A673 (cell line): ENCODE data around the gene POU2AF3.

Source experiments
- EZH2 ChIP-seq: fragments of 200-600 bp; sonication (generic); IDR thresholded peaks from 2 replicates; pipeline ENCODE4 v1.6.1; 2017; ENCODE audit warnings: borderline replicate concordance, low read depth, mild to moderate bottlenecking, mixed read lengths, antibody characterized with exemption, low read length; ENCODE audit not compliant: poor library complexity, severe bottlenecking
- TF ChIP-seq, protein P1 (sequence below): fragments of 300-800, 200-600 bp; sonication (generic); conservative IDR thresholded peaks from 2 replicates; pipeline ENCODE4 v1.5.1; 2017; ENCODE audit warnings: low read depth, mild to moderate bottlenecking, antibody characterized with exemption, low read length, moderate library complexity, mixed read lengths

DNA sequence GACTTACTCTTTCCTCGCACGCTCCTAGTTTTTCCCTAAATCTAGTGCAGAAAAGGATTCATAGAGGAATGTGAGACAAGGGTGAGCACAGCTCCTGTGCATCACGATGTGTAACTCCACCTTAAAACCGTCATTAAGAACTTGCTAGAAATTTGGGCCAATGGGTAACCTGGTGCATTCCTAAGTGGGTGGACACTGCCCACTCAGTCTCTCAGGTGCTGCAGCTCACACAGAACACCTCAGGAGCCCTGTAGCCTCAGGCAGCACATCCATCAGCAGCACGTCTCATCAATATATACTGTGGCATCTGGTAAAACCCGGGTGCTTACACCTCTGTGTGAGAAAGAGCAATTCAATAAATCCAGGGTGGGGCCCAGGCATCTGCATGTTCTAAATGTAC lies 12.4 kb downstream of the POU2AF3 start:
- TF ChIP-seq, protein P1, sequence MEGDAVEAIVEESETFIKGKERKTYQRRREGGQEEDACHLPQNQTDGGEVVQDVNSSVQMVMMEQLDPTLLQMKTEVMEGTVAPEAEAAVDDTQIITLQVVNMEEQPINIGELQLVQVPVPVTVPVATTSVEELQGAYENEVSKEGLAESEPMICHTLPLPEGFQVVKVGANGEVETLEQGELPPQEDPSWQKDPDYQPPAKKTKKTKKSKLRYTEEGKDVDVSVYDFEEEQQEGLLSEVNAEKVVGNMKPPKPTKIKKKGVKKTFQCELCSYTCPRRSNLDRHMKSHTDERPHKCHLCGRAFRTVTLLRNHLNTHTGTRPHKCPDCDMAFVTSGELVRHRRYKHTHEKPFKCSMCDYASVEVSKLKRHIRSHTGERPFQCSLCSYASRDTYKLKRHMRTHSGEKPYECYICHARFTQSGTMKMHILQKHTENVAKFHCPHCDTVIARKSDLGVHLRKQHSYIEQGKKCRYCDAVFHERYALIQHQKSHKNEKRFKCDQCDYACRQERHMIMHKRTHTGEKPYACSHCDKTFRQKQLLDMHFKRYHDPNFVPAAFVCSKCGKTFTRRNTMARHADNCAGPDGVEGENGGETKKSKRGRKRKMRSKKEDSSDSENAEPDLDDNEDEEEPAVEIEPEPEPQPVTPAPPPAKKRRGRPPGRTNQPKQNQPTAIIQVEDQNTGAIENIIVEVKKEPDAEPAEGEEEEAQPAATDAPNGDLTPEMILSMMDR = no peak
- no peak for TF ChIP-seq EZH2
